Mammary epithelial cell (primary cell): ENCODE measurements around the gene TLE7.

Experiments used
- CTCF ChIP-seq, 2 donors: IDR thresholded peaks in 1 of 2; conservative IDR thresholded peaks in 1 of 2; 2 replicates each; pipeline ENCODE4 v1.5.1; 2011 to 2012; ENCODE audit warnings: inconsistent platforms in 2 of 2, low read length in 2 of 2, mild to moderate bottlenecking in 2 of 2, control low read depth in 1 of 2, low read depth in 1 of 2; ENCODE audit not compliant: insufficient read depth in 1 of 2; ENCODE audit errors: extremely low read depth in 1 of 2
- EZH2 ChIP-seq: IDR thresholded peaks from 2 replicates; pipeline ENCODE4 v1.6.1; 2012; ENCODE audit warnings: low read length, inconsistent platforms, borderline replicate concordance

- TF ChIP-seq EZH2 (no peak), CTCF (conservative IDR thresholded peaks at IDR 0.05 in 1 of 2, IDR thresholded peaks at IDR 0.05 in 1 of 2; ENCODE audit: extremely low read depth in 1 of 2, insufficient read depth in 1 of 2, low read depth in 1 of 2, low read length in 2 of 2) (no peak)
Observed at GRCh38 chr16:71484006-71484893, 42.4 kb upstream of the TLE7 start.
